GM06990 (cell line): ENCODE data around the gene MYO1D.

ENCODE experiments used
- DNase-seq: peaks from one replicate; pipeline ENCODE4 v3.0.0-alpha.2; 2011; ENCODE audit not compliant: insufficient read length; ENCODE audit errors: extremely low read depth
- H3K27me3 ChIP-seq: replicated peaks from 2 replicates; pipeline ENCODE4 v1.6.0; 2011; ENCODE audit warnings: low read length; ENCODE audit not compliant: control insufficient read depth, insufficient read depth
- H3K36me3 ChIP-seq: 2 replicates; pipeline ENCODE4 v1.5.1; 2011; ENCODE audit warnings: low read length; ENCODE audit not compliant: control insufficient read depth, insufficient read depth
- H3K4me3 ChIP-seq: replicated peaks from 2 replicates; pipeline ENCODE4 v1.5.1; 2011; ENCODE audit warnings: low read depth, mild to moderate bottlenecking, control low read depth, low read length
- TF ChIP-seq, protein P1 (sequence below): IDR thresholded peaks from 2 replicates; pipeline ENCODE4 v1.5.1; 2011; ENCODE audit warnings: low read length, control low read depth, mild to moderate bottlenecking, inconsistent platforms; ENCODE audit not compliant: insufficient read depth, poor library complexity, severe bottlenecking

Gene MYO1D

DNA sequence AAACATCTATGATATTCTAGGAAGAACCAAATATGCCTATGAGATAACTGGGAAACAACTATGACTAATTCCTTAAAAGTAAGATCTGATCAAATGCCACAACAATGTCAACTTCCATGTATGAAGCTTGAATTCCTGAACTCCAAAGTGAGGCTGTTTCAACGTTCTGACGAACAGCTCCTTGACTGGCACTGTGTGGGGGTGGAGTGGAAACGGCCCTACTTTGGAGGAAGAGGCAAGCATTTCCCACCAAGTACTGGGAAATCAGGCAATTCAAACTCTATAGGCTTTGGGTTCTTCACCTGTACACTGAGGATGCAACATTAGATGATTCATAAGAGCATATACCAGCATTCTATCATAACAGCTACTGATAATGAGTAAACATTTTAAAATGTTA lies 203.0 kb downstream of the MYO1D start:
- no peaks in the 10 kb centered on the region for H3K36me3 ChIP-seq
- no peak overlapping the region for H3K4me3 ChIP-seq
- TF ChIP-seq, protein P1, sequence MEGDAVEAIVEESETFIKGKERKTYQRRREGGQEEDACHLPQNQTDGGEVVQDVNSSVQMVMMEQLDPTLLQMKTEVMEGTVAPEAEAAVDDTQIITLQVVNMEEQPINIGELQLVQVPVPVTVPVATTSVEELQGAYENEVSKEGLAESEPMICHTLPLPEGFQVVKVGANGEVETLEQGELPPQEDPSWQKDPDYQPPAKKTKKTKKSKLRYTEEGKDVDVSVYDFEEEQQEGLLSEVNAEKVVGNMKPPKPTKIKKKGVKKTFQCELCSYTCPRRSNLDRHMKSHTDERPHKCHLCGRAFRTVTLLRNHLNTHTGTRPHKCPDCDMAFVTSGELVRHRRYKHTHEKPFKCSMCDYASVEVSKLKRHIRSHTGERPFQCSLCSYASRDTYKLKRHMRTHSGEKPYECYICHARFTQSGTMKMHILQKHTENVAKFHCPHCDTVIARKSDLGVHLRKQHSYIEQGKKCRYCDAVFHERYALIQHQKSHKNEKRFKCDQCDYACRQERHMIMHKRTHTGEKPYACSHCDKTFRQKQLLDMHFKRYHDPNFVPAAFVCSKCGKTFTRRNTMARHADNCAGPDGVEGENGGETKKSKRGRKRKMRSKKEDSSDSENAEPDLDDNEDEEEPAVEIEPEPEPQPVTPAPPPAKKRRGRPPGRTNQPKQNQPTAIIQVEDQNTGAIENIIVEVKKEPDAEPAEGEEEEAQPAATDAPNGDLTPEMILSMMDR = no peak
- no peaks in the 10 kb centered on the region for H3K27me3 ChIP-seq
- DNase-seq = no peak

DNA sequence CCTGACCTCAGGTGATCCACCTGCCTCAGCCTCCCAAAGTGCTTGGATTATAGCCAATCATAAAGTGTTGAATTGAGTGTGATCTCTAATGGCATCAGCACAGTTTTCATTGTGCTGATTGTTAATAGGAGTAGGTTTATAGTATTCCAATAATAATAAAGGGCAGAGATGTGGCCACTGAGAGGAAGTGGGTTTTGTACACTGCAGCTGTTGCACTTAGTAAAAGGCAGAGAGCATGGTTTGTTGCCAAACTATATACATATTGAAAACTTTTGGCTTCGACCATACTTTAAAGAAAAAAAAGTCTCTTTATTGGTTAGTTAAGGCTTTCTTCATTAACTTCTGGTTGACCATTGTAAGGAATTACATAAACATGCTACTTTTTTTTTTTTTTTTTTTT lies 204.2 kb downstream of the MYO1D start:
- no peaks in the 10 kb centered on the region for H3K36me3 ChIP-seq
- no peaks in the 10 kb centered on the region for H3K27me3 ChIP-seq
- TF ChIP-seq, protein P1 = no peak

DNA sequence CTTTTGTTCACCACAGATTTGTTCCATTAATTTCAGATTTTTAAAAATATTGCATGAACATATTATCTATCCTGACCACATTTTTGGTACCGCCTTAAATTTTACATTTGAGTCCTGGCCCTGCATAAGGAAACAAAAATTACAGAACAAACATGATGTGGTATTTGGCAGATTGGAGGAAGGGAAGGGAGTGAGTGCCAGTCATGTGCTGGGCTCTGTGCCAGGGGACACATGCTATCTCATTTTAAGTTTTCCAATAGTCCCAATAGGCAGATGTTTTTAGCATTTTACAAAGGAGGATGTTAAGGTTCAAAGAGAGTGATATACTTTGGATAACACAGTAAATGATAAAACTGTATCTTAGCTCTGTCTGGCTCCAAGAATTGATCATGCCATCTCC lies 205.0 kb downstream of the MYO1D start:
- Histone ChIP-seq H3K4me3 (no peak overlapping the region), H3K27me3 (no peaks in the 10 kb centered on the region), H3K36me3 (no peaks in the 10 kb centered on the region)
- TF ChIP-seq, protein P1 = no peak
- no peak for DNase-seq

More for the DNA sequence above, 204.2 kb downstream of the MYO1D start:
- DNase-seq = no peak
- no peak overlapping the region for H3K4me3 ChIP-seq

DNA sequence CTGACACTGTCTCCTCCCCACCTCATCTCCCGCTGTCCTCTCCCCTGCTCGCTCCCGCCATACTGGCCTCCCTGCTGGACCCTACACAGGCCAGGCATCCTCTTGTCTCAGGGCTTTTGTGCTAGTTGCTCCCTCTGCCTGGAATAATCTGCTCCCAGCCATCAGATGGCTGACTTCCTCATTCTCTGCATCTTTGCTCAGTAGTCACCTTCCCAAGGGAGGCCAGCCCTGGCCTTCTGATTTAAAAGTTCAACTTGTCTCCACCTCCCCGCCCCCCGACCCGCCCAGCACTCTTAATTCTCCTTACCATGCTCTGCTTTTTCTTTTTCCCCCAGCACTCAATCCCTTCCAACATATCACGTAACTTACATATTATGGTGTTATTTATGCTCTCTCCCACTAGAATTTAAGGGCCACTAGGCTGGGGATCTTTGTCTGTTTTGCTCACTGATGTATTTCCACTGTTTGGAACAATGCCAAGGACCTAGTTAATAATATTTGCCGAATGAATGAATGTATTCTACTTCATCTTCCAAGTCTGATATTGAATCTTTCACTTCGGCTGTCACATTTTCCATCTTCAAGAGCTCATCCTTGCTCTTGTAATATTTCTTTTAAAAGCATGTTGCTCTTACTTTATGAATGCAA lies 211.9 kb downstream of the MYO1D start:
- Histone ChIP-seq H3K36me3 (no peaks in the 10 kb centered on the region), H3K4me3 (no peak overlapping the region), H3K27me3 (no peaks in the 10 kb centered on the region; the same call in 1 of the 2 replicates)
- DNase-seq = no peak
- TF ChIP-seq, protein P1 = no peak

DNA sequence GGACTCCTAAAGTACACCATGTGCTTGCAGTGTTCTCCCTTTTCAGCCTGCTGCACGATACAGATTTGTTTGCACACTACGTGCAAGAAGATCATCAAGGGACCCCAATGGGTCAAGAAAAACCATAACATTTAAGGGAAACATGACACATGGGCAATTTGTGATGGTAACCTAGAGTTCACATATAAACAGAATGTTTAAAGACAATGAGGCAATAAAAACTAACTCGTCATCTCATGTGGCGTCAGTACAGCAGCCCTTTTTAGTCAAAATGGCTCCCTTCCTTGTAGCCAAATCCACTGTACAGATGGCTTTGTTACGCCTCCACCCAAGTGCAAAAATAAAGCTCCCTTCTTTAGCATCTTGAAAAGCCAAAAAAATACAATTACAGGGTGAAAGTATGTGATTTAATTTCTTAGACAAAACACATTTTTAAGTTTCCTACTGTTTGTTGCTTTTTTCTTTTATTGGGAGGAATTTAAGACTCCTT lies 216.4 kb downstream of the MYO1D start:
- TF ChIP-seq, protein P1 = no peak
- Histone ChIP-seq H3K36me3 (no peaks in the 10 kb centered on the region), H3K4me3 (no peak overlapping the region), H3K27me3 (no peaks in the 10 kb centered on the region)
- no peak for DNase-seq
